GM21723 (cell line): ENCODE results near the gene ZRANB3.
"Not testable (repeated sequence)": the region's sequence is repeated elsewhere in the genome, so short reads cannot be mapped to it uniquely, and the experiment has no call there.

ENCODE experiments used
- ATAC-seq: cut with Tn5 transposase; IDR thresholded peaks from one replicate; pipeline ENCODE4 v1.9.1; 2021; ENCODE audit warnings: mild to moderate bottlenecking, moderate library complexity; ENCODE audit not compliant: unreplicated experiment

Gene ZRANB3

DNA sequence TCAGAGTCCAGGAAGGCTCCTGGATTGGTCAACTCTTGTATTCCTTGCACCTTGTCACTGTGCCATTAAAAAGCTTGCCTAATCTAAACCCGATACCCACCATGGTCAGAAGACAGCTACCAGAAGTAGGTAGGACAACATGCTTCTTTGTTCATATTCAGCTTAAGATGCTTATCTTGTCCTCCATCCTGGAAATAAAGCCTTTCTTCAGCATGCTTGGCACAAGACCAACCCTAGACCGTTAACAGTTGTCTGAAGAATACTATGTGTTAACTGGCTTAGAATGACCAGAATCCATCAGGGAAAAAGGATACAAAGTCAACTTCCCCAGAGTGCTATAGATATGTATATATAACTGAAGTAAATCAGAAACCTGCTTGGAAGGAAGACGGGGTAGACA, 193.9 kb downstream of the ZRANB3 start:
- no peak for ATAC-seq

DNA sequence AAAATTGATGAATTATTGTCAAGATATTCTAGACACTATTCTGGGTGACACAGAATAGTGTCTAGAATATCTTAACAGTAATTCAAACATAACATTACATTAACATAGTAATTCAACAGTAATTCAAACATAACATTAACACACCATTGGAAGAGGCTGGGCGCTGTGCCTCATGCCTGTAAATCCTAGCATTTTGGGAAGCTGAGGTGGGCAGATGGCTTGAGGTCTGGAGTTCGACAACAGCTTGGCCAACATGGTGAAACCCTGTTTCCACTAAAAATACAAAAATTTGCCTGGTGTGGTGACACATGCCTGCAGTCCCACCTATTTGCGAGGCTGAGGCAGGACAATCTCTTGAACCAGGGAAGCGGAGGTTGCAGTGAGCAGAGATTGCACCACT, 195.8 kb downstream of the ZRANB3 start:
- ATAC-seq: no peak

GRCh38 chr2:135327146-135327545, 203.9 kb downstream of the ZRANB3 start:
- no peak for ATAC-seq

GRCh38 chr2:135320465-135321355, 210.3 kb downstream of the ZRANB3 start:
- ATAC-seq: no peak

- ATAC-seq: no peak
Observed at GRCh38 chr2:135318808-135319207, 212.2 kb downstream of the ZRANB3 start.

- no peak for ATAC-seq
Observed at GRCh38 chr2:135317375-135317774, 213.6 kb downstream of the ZRANB3 start.

- ATAC-seq: no peak
Observed at GRCh38 chr2:135311962-135312361, 219.1 kb downstream of the ZRANB3 start.

DNA sequence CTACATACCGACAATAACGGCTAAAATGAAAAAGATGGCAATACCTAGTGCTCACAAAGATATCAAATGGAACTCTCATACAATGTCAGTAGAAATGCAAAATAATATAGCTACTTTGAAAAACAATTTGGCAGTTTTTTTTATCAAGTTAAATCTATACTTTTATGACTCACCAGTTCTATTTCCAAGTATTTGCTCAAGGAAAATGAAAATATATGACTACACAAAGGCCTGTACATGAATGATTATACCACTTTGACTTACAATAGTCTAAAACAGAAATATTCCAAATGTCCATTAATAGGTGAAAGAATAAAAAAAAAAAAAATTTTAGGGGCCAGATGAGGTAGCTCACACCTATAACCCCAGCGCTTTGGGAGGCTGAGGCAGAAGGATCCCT, 219.8 kb downstream of the ZRANB3 start:
- no peak for ATAC-seq

DNA sequence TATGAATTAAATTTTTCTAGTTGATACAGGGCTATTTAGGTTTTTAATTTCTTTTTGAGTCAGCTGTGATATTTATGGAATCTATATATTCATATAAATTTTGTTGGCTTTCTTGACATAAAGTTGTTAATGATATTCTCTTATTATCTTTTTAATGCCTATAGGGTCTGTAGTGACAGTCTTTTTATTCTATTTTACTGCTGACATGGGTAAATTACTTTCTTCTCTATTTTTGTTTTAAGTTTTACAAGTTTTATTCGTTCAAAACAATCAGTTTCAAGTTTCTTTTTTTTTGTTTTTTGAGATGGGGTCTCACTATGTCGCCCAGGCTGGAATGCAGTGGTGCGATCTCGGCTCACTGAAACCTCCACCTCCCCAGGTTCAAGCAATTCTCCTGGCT, 226.3 kb downstream of the ZRANB3 start:
- no peak for ATAC-seq

GRCh38 chr2:135299658-135300244, 231.3 kb downstream of the ZRANB3 start:
- peak; percentile 83 for ATAC-seq

- ATAC-seq: no peak
Observed at GRCh38 chr2:135299165-135299564, 231.9 kb downstream of the ZRANB3 start.

- ATAC-seq: not testable (repeated sequence)
Observed at GRCh38 chr2:135287121-135287520, 243.9 kb downstream of the ZRANB3 start.

GRCh38 chr2:135285391-135285790, 245.6 kb downstream of the ZRANB3 start:
- ATAC-seq: no peak

- ATAC-seq: no peak
Observed at GRCh38 chr2:135281379-135281778, 249.6 kb downstream of the ZRANB3 start.

GRCh38 chr2:135279209-135279608, 251.8 kb downstream of the ZRANB3 start:
- no peak for ATAC-seq

DNA sequence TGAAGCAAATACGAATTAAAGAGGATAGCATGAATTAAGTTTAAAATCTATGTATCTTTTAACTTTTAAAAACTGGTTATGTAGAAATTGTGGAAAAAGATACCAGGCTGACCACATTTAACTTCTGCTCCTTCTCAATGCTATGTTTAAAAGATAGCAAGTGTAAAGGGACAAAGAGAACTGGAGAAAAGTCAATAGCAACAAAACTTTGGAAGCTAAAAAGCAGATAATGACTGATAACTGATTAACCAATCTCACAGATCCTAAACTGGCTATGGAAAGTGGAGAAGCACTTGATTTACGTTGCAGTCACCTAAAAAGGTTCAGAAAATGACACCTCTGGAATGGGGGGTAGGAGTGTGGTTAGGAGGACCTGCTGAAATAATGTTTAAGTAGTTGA, 254.5 kb downstream of the ZRANB3 start:
- no peak for ATAC-seq

DNA sequence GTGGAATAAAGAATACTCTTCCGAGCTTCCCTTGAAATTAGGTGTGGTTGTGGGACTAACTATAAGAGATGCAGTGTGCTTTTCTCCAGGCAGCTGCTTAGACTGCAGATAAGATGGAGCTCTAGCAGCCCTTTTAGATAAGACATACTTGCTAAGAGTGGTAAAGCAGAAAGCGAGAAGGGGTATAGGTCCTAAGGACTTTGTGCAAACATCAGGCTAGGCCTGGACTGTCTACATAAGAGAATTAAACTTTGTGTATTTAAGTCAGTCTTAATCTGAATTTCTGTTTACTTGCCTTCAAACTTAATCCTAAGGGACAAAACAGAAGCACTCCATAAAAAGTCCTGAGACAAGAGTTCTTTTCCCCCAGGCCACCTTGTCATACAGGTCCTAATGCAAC, 260.0 kb downstream of the ZRANB3 start:
- ATAC-seq: no peak

GRCh38 chr2:135265960-135266490, 265.0 kb downstream of the ZRANB3 start:
- no peak for ATAC-seq

- ATAC-seq: no peak
Observed at GRCh38 chr2:135259123-135259522, 271.9 kb downstream of the ZRANB3 start.

DNA sequence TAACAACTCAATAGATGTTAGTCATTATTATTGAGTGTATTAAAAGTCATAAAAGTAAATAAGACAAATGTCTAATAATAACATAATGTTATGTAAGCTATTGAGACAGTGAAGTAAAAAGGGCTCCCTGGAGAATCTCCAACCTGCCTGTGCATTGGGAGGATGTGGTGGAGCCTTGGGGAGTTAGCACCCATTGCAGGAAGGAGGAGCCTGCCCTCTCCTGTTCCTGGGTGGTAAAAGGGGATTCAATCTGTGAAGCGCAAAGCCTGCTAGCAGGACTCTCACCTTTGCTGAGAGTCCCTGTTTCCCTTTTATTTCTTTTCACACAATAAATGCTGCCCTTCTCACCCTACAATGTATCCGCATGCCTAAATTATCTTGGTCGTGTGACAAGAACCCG, 272.8 kb downstream of the ZRANB3 start:
- no peak for ATAC-seq

- ATAC-seq: no peak
Observed at GRCh38 chr2:135257383-135258090, 273.5 kb downstream of the ZRANB3 start.
